SK-N-SH treated with all-trans-retinoic acid at 6 μM for 48 hours (cell line): ENCODE measurements around the gene DTHD1.

Experiments used
- ATAC-seq: fragments of 200-7000 bp; cut with Tn5 transposase; 3 replicates; pipeline ENCODE4 v1.9.1; 2020; ENCODE audit warnings: mild to moderate bottlenecking, moderate library complexity
- ARNTL ChIP-seq: fragments of 450-650 bp; formaldehyde crosslinking; IDR thresholded peaks from 2 replicates; pipeline ENCODE4 v1.5.0; 2020; ENCODE audit warnings: low read depth, mild to moderate bottlenecking, moderate library complexity, borderline replicate concordance
- BACH2 ChIP-seq: fragments of 250-450 bp; sonication (Bioruptor Pico); IDR thresholded peaks from 2 replicates; pipeline ENCODE4 v1.9.0; 2021; ENCODE audit warnings: mild to moderate bottlenecking, borderline replicate concordance
- CSDC2 ChIP-seq: fragments of 250-450 bp; sonication (Bioruptor Pico); IDR thresholded peaks from 2 replicates; pipeline ENCODE4 v1.5.0; 2020; ENCODE audit warnings: mild to moderate bottlenecking, moderate library complexity
- ESRRG ChIP-seq: fragments of 250-450 bp; sonication (Bioruptor Pico); IDR thresholded peaks from 2 replicates; pipeline ENCODE4 v1.6.1; 2021; ENCODE audit warnings: mild to moderate bottlenecking
- GLIS3 ChIP-seq: fragments of 250-450 bp; sonication (Bioruptor Pico); IDR thresholded peaks from 2 replicates; pipeline ENCODE4 v1.5.0; 2020; ENCODE audit warnings: mild to moderate bottlenecking, moderate library complexity
- ISL1 ChIP-seq: fragments of 250-450 bp; sonication (Bioruptor Pico); IDR thresholded peaks from 2 replicates; pipeline ENCODE4 v2.1.2; 2022; ENCODE audit warnings: mild to moderate bottlenecking, moderate library complexity
- PPARA ChIP-seq: fragments of 250-450 bp; sonication (Bioruptor Pico); IDR thresholded peaks from 2 replicates; pipeline ENCODE4 v1.5.0; 2020; ENCODE audit warnings: mild to moderate bottlenecking, borderline replicate concordance
- RARB ChIP-seq: fragments of 250-450 bp; sonication (Bioruptor Pico); IDR thresholded peaks from 2 replicates; pipeline ENCODE4 v1.8.0; 2021; ENCODE audit warnings: mild to moderate bottlenecking, moderate library complexity
- SNAI2 ChIP-seq: fragments of 250-450 bp; sonication (Bioruptor Pico); IDR thresholded peaks from 2 replicates; pipeline ENCODE4 v1.5.0; 2020; ENCODE audit warnings: mild to moderate bottlenecking, moderate library complexity
- TCF4 ChIP-seq: fragments of 250-450 bp; sonication (Bioruptor Pico); IDR thresholded peaks from 2 replicates; pipeline ENCODE4 v1.8.0; 2021; ENCODE audit warnings: mild to moderate bottlenecking, moderate library complexity, borderline replicate concordance
- TOX ChIP-seq: fragments of 250-450 bp; sonication (Bioruptor Pico); IDR thresholded peaks from 2 replicates; pipeline ENCODE4 v1.8.0; 2021; ENCODE audit warnings: mild to moderate bottlenecking, moderate library complexity, borderline replicate concordance
- ZC3H10 ChIP-seq: fragments of 250-450 bp; sonication (Bioruptor Pico); IDR thresholded peaks from 2 replicates; pipeline ENCODE4 v1.5.1; 2021; ENCODE audit warnings: mild to moderate bottlenecking, moderate library complexity
- ZFP3 ChIP-seq: fragments of 250-450 bp; sonication (Bioruptor Pico); IDR thresholded peaks from 2 replicates; pipeline ENCODE4 v1.5.0; 2020; ENCODE audit warnings: mild to moderate bottlenecking, moderate library complexity
- ZFP30 ChIP-seq: fragments of 450-650 bp; formaldehyde crosslinking; IDR thresholded peaks from 2 replicates; pipeline ENCODE4 v1.5.0; 2022; ENCODE audit warnings: mild to moderate bottlenecking, moderate library complexity
- ZNF565 ChIP-seq: fragments of 450-650 bp; formaldehyde crosslinking; conservative IDR thresholded peaks from 2 replicates; pipeline ENCODE4 v1.5.0; 2020; ENCODE audit warnings: low read depth, mild to moderate bottlenecking, moderate library complexity
- ZNF70 ChIP-seq: fragments of 450-650 bp; formaldehyde crosslinking; IDR thresholded peaks from 2 replicates; pipeline ENCODE4 v1.5.0; 2020; ENCODE audit warnings: mild to moderate bottlenecking, moderate library complexity
- ZNF8 ChIP-seq: fragments of 450-650 bp; formaldehyde crosslinking; IDR thresholded peaks from 2 replicates; pipeline ENCODE4 v1.5.0; 2020; ENCODE audit warnings: mild to moderate bottlenecking, moderate library complexity
- TF ChIP-seq, protein P1 (sequence below): fragments of 250-450 bp; sonication (Bioruptor Pico); IDR thresholded peaks from 2 replicates; pipeline ENCODE4 v1.8.0; 2020; ENCODE audit warnings: mild to moderate bottlenecking, moderate library complexity, borderline replicate concordance
- TF ChIP-seq, protein P2 (sequence below): fragments of 250-450 bp; sonication (Bioruptor Pico); IDR thresholded peaks from 2 replicates; pipeline ENCODE4 v1.5.1; 2020; ENCODE audit warnings: low read depth, mild to moderate bottlenecking, moderate library complexity
- TF ChIP-seq, protein P3 (sequence below): fragments of 250-450 bp; sonication (Bioruptor Pico); IDR thresholded peaks from 2 replicates; pipeline ENCODE4 v1.5.1; 2021; ENCODE audit warnings: mild to moderate bottlenecking, moderate library complexity

Gene DTHD1

DNA sequence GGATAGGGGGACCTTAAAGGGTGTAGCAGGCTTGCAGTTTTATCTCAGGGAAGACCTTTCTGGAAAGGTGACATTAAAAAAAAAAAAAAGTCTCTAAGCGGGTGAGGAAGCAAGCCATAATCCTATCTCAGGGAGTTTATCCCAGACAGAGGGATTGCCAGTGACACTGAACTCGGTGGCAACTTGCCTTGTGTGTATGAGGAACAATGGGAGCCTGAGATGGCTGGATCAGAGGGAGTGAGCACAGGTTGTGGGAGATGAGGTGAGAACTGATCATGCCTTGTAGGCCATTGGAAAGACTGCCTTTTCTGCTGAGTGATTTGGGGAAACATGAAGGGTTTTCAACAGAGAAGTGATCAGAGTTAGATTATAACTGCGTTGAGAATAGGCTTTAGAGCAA, 31.1 kb downstream of the DTHD1 start:
- TF ChIP-seq ARNTL (CRISPR knock-in tag) (no peak), TOX (CRISPR knock-in tag) (no peak), ISL1 (CRISPR knock-in tag) (no peak), ZNF8 (no peak)
- TF ChIP-seq, all 23 proteins: peak for 0
- no peak for ATAC-seq

DNA sequence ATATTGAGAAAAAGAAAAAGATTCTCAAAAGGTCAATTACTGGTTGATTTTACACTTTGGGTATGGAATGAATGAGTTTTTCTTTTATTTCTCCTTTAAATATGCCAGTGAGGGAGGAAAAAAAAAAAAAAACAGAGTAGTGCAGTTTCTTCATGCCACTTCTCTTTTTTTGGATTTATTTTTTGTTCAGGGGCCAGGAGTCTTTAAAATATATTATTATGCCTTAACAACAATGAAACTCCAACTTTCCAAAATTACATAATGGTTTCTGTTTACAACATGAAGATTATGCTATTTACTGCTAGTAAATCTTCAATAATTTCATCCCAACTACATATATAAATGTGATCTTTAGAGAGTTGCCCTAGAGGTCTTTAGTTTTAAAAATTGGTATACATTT, 31.9 kb downstream of the DTHD1 start:
- ATAC-seq: no peak
- TF ChIP-seq ZNF8 (no peak), ZFP3 (CRISPR knock-in tag) (no peak), ZFP30 (CRISPR knock-in tag) (no peak), PPARA (CRISPR knock-in tag) (no peak), CSDC2 (CRISPR knock-in tag) (no peak), TOX (CRISPR knock-in tag) (no peak), ZNF70 (CRISPR knock-in tag) (no peak), ESRRG (no peak), RARB (CRISPR knock-in tag) (no peak), SNAI2 (CRISPR knock-in tag) (no peak), ZNF565 (CRISPR knock-in tag) (no peak)
- TF ChIP-seq, protein P1, sequence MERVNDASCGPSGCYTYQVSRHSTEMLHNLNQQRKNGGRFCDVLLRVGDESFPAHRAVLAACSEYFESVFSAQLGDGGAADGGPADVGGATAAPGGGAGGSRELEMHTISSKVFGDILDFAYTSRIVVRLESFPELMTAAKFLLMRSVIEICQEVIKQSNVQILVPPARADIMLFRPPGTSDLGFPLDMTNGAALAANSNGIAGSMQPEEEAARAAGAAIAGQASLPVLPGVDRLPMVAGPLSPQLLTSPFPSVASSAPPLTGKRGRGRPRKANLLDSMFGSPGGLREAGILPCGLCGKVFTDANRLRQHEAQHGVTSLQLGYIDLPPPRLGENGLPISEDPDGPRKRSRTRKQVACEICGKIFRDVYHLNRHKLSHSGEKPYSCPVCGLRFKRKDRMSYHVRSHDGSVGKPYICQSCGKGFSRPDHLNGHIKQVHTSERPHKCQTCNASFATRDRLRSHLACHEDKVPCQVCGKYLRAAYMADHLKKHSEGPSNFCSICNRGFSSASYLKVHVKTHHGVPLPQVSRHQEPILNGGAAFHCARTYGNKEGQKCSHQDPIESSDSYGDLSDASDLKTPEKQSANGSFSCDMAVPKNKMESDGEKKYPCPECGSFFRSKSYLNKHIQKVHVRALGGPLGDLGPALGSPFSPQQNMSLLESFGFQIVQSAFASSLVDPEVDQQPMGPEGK (CRISPR knock-in tag): no peak
- TF ChIP-seq, protein P2, sequence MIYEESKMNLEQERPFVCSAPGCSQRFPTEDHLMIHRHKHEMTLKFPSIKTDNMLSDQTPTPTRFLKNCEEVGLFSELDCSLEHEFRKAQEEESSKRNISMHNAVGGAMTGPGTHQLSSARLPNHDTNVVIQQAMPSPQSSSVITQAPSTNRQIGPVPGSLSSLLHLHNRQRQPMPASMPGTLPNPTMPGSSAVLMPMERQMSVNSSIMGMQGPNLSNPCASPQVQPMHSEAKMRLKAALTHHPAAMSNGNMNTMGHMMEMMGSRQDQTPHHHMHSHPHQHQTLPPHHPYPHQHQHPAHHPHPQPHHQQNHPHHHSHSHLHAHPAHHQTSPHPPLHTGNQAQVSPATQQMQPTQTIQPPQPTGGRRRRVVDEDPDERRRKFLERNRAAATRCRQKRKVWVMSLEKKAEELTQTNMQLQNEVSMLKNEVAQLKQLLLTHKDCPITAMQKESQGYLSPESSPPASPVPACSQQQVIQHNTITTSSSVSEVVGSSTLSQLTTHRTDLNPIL (CRISPR knock-in tag): no peak

DNA sequence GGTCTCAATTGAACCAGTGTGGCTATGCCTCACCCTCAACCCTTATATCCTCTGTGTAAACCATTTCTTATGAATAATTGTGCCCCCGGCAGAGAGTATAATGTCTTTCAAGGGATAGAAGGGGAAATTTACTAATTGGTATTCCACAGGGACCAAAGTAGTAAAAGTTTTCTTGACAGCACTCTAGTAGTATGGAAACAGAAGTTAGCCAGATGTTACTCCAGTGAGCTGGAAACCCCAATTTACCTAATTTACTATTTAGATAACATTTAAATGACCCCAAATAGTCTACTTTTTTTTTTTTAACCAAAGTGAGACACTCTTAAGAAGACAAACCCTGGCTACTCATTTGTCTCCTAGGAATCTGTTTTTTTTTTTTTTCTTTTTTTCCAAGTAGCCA, 32.3 kb downstream of the DTHD1 start:
- TF ChIP-seq GLIS3: no peak
- TF ChIP-seq CSDC2 (CRISPR knock-in tag): no peak
- TF ChIP-seq ARNTL (CRISPR knock-in tag): no peak
- no peak for TF ChIP-seq TCF4 (CRISPR knock-in tag)
- TF ChIP-seq ZNF565 (CRISPR knock-in tag): no peak
- TF ChIP-seq RARB (CRISPR knock-in tag): no peak
- no peak for TF ChIP-seq ZC3H10 (CRISPR knock-in tag)
- no peak for TF ChIP-seq BACH2 (CRISPR knock-in tag)
- TF ChIP-seq ESRRG: no peak
- TF ChIP-seq ZNF70 (CRISPR knock-in tag): no peak
- TF ChIP-seq, protein P3, sequence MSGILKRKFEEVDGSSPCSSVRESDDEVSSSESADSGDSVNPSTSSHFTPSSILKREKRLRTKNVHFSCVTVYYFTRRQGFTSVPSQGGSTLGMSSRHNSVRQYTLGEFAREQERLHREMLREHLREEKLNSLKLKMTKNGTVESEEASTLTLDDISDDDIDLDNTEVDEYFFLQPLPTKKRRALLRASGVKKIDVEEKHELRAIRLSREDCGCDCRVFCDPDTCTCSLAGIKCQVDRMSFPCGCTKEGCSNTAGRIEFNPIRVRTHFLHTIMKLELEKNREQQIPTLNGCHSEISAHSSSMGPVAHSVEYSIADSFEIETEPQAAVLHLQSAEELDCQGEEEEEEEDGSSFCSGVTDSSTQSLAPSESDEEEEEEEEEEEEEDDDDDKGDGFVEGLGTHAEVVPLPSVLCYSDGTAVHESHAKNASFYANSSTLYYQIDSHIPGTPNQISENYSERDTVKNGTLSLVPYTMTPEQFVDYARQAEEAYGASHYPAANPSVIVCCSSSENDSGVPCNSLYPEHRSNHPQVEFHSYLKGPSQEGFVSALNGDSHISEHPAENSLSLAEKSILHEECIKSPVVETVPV (CRISPR knock-in tag): no peak
- ATAC-seq: no peak

DNA sequence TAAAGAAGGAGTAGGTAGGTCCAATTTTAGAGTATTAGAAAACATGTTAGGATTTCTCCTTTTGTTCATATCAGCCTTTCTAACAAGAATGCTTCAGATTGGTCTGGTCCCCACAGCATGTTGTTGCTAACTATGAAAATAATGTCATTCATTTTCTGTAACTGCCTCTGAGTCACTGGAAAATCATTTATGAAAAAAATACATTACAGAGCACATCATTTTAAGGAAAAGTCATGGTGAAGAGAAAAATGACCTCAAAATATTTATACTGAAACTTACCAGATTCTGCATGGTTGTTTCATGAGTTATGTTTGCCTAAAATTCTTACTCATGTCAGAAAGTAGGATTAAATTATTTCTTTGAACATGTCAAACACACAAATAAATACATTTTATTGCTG, 35.2 kb downstream of the DTHD1 start:
- no peak for TF ChIP-seq BACH2 (CRISPR knock-in tag)
- no peak for TF ChIP-seq ISL1 (CRISPR knock-in tag)
- no peak for TF ChIP-seq ZFP3 (CRISPR knock-in tag)
- TF ChIP-seq, protein P2 (CRISPR knock-in tag): no peak
- TF ChIP-seq, protein P1 (CRISPR knock-in tag): no peak
- TF ChIP-seq SNAI2 (CRISPR knock-in tag): no peak
- no peak for TF ChIP-seq ZNF8
- no peak for TF ChIP-seq CSDC2 (CRISPR knock-in tag)
- no peak for ATAC-seq
